NCI-H226 (cell line): ENCODE data around the gene KRTAP5-2.
"Not testable (repeated sequence)": the region's sequence is repeated elsewhere in the genome, so short reads cannot be mapped to it uniquely, and the experiment has no call there.

ENCODE experiments used
- DNase-seq: peaks from one replicate; pipeline ENCODE4 v3.0.0-alpha.2; 2015

The KRTAP5-2 gene

GRCh38 chr11:1586699-1587098 lies 11.4 kb downstream of the KRTAP5-2 start:
- DNase-seq = no peak

- not testable (repeated sequence) for DNase-seq
Measured at GRCh38 chr11:1584661-1585370, 13.3 kb downstream of the KRTAP5-2 start, which contains the start of gene KRTAP5-1. TSS of gene KRTAP5-1 (minus strand) at chr11:1585283. CDS start at chr11:1585249, 34 bp downstream.

- DNase-seq = not testable (repeated sequence)
Measured at GRCh38 chr11:1582909-1583308, 15.2 kb downstream of the KRTAP5-2 start.

GRCh38 chr11:1581976-1582375 lies 16.1 kb downstream of the KRTAP5-2 start:
- no peak for DNase-seq

- no peak for DNase-seq
Measured at GRCh38 chr11:1576825-1577224, 21.3 kb downstream of the KRTAP5-2 start.

GRCh38 chr11:1575756-1576155 lies 22.3 kb downstream of the KRTAP5-2 start:
- DNase-seq = not testable (repeated sequence)

- no peak for DNase-seq
Measured at GRCh38 chr11:1574933-1575242, 23.2 kb downstream of the KRTAP5-2 start.

- DNase-seq = peak; percentile 30
Measured at GRCh38 chr11:1574238-1574932, 23.7 kb downstream of the KRTAP5-2 start.

- no peak for DNase-seq
Measured at GRCh38 chr11:1573903-1574237, 24.2 kb downstream of the KRTAP5-2 start.

GRCh38 chr11:1573077-1573902 lies 24.8 kb downstream of the KRTAP5-2 start:
- DNase-seq = no peak

- peak; percentile 67 for DNase-seq
Measured at GRCh38 chr11:1572197-1573076, 25.7 kb downstream of the KRTAP5-2 start, which contains the start of gene DUSP8. TSS of gene DUSP8 (minus strand) at chr11:1572271. CDS start at chr11:1565826, 6,445 bp downstream.

GRCh38 chr11:1571760-1572196 lies 26.3 kb downstream of the KRTAP5-2 start:
- no peak for DNase-seq

GRCh38 chr11:1570896-1571759 lies 27.0 kb downstream of the KRTAP5-2 start:
- no peak for DNase-seq

- no peak for DNase-seq
Measured at GRCh38 chr11:1570531-1570895, 27.6 kb downstream of the KRTAP5-2 start.

- DNase-seq = no peak
Measured at GRCh38 chr11:1570001-1570453, 28.1 kb downstream of the KRTAP5-2 start.

- no peak for DNase-seq
Measured at GRCh38 chr11:1569251-1569780, 28.8 kb downstream of the KRTAP5-2 start.

- DNase-seq = no peak
Measured at GRCh38 chr11:1568441-1568911, 29.6 kb downstream of the KRTAP5-2 start.

GRCh38 chr11:1567721-1568100 lies 30.4 kb downstream of the KRTAP5-2 start:
- no peak for DNase-seq

GRCh38 chr11:1567052-1567720 lies 30.9 kb downstream of the KRTAP5-2 start:
- no peak for DNase-seq

GRCh38 chr11:1566381-1567051 lies 31.6 kb downstream of the KRTAP5-2 start:
- DNase-seq = no peak
